ENCODE results near the gene IGSF23.
A peak's percentile ranks its signal among the peaks of the same experiment; 100 is the strongest.

The IGSF23 gene

GRCh38 chr19:44603201-44603945, 10.0 kb upstream of the IGSF23 start:
- Histone ChIP-seq H3K36me3 (no peaks in the 10 kb centered on the region), H3K9me3 (no peaks in the 10 kb centered on the region), H3K27ac (no peak overlapping the region), H3K27me3 (peaks cover 15% of the 10 kb centered on the region), H3K4me1 (ENCODE audit: control insufficient read depth in 1 of 2, insufficient read depth in 1 of 2, low read depth in 1 of 2, low read length in 1 of 2) (peaks cover 14 to 28% of the 10 kb centered on the region in 2 experiments), H3K4me3 (ENCODE audit: low read depth in 1 of 2, low read length in 1 of 2) (no peak overlapping the region)
- no peak for TF ChIP-seq CTCF (IDR thresholded peaks at IDR 0.05)

GRCh38 chr19:44604241-44604640, 9.1 kb upstream of the IGSF23 start:
- Histone ChIP-seq H3K9me3 (no peaks in the 10 kb centered on the region), H3K27me3 (peaks cover 15% of the 10 kb centered on the region), H3K27ac (no peak overlapping the region), H3K4me1 (ENCODE audit: control insufficient read depth in 1 of 2, insufficient read depth in 1 of 2, low read depth in 1 of 2, low read length in 1 of 2) (peaks cover 14 to 28% of the 10 kb centered on the region in 2 experiments), H3K4me3 (ENCODE audit: low read depth in 1 of 2, low read length in 1 of 2) (no peak overlapping the region), H3K36me3 (no peaks in the 10 kb centered on the region)
- no peak for TF ChIP-seq CTCF (IDR thresholded peaks at IDR 0.05)

- Histone ChIP-seq H3K36me3 (no peaks in the 10 kb centered on the region), H3K4me1 (ENCODE audit: control insufficient read depth in 1 of 2, insufficient read depth in 1 of 2, low read depth in 1 of 2, low read length in 1 of 2) (peaks cover 14 to 28% of the 10 kb centered on the region in 2 experiments), H3K27me3 (peaks cover 11% of the 10 kb centered on the region), H3K4me3 (ENCODE audit: low read depth in 1 of 2, low read length in 1 of 2) (no peak overlapping the region), H3K9me3 (no peaks in the 10 kb centered on the region), H3K27ac (no peak overlapping the region)
- no peak for TF ChIP-seq CTCF (IDR thresholded peaks at IDR 0.05)
Observed at GRCh38 chr19:44605547-44605946, 7.8 kb upstream of the IGSF23 start.

GRCh38 chr19:44607049-44607448, 6.3 kb upstream of the IGSF23 start:
- Histone ChIP-seq H3K27ac (peak overlapping the region; percentile 52), H3K36me3 (no peaks in the 10 kb centered on the region), H3K9me3 (no peaks in the 10 kb centered on the region), H3K27me3 (no peaks in the 10 kb centered on the region), H3K4me3 (ENCODE audit: low read depth in 1 of 2, low read length in 1 of 2) (no peak overlapping the region), H3K4me1 (ENCODE audit: control insufficient read depth in 1 of 2, insufficient read depth in 1 of 2, low read depth in 1 of 2, low read length in 1 of 2) (peaks cover 14 to 28% of the 10 kb centered on the region in 2 experiments)
- no peak for TF ChIP-seq CTCF (IDR thresholded peaks at IDR 0.05)

GRCh38 chr19:44607917-44608316, 5.4 kb upstream of the IGSF23 start:
- Histone ChIP-seq H3K4me1 (ENCODE audit: control insufficient read depth in 1 of 2, insufficient read depth in 1 of 2, low read depth in 1 of 2, low read length in 1 of 2) (peaks cover 14 to 27% of the 10 kb centered on the region in 2 experiments), H3K9me3 (no peaks in the 10 kb centered on the region), H3K36me3 (no peaks in the 10 kb centered on the region), H3K27ac (no peak overlapping the region), H3K4me3 (ENCODE audit: low read depth in 1 of 2, low read length in 1 of 2) (no peak overlapping the region), H3K27me3 (no peaks in the 10 kb centered on the region)
- no peak for TF ChIP-seq CTCF (IDR thresholded peaks at IDR 0.05)

All from neutrophil (primary cell).